Prostate gland (tissue), 2 donors: Measurements from ENCODE around the gene HNRNPLL. TPM values are rescaled to one million over a fixed set of nuclear protein-coding genes. Genes with fewer than 3 reads are reported as not detected.

Experiments
- DNase-seq: peaks from one replicate; pipeline ENCODE4 v3.0.0-alpha.2; 2019; ENCODE audit warnings: low spot score
- H3K27ac ChIP-seq, 2 donors: fragments of 200-600 bp; sonication (generic); 2 replicates each; pipeline ENCODE4 v1.5.1; 2017 to 2019
- H3K27me3 ChIP-seq: fragments of 200-600 bp; sonication (generic); replicated peaks from 2 replicates; pipeline ENCODE4 v1.5.1; 2019; ENCODE audit not compliant: insufficient read depth
- H3K36me3 ChIP-seq, 2 donors: fragments of 200-600 bp; sonication (generic); 1 replicate in 1 of 2; 2 replicates in 1 of 2; pipeline versions ENCODE4 v1.5.1 to v1.8.1; 2017 to 2019
- H3K4me1 ChIP-seq: fragments of 200-600 bp; sonication (generic); replicated peaks from 2 replicates; pipeline ENCODE4 v1.5.1; 2019
- H3K4me3 ChIP-seq, 2 donors: fragments of 200-600 bp; sonication (generic); 2 replicates each; pipeline ENCODE4 v1.5.1; 2017 to 2019
- H3K9me3 ChIP-seq: fragments of 200-600 bp; sonication (generic); 2 replicates; pipeline ENCODE4 v1.5.1; 2017
- CTCF ChIP-seq, 4 experiments: fragments of 200-600 bp in 2 of 4; fragments of 450-650 bp in 2 of 4; sonication (generic) in 2 of 4; IDR thresholded peaks; 1 replicate in 3 of 4; 2 replicates in 1 of 4; pipeline ENCODE4 v1.5.1; 2016 to 2019; ENCODE audit warnings: antibody characterized with exemption in 4 of 4, mild to moderate bottlenecking in 2 of 4, moderate library complexity in 2 of 4
- POLR2A ChIP-seq: fragments of 450-650 bp; IDR thresholded peaks from one replicate; pipeline ENCODE4 v1.6.1; 2016; ENCODE audit warnings: antibody characterized with exemption, mild to moderate bottlenecking
- POLR2AphosphoS5 ChIP-seq: sonication (generic); formaldehyde crosslinking; IDR thresholded peaks from one replicate; pipeline ENCODE4 v1.6.1; 2017; ENCODE audit warnings: antibody characterized with exemption
- WGBS: methylation state at CpG from one replicate; pipeline ENCODE4 v1.1.5; 2018; 5-methylcytosine and 5-hydroxymethylcytosine counted together
- intact Hi-C: fragments of 100-400 bp; cut with DNase I; formaldehyde crosslinking; loops from one replicate; pipeline ENCODE4 v1.14.2; 2022
- total RNA-seq, 2 donors: library from RNA; depleted of rRNA; stranded (reverse); fragments of >200 nt; gene quantifications; one replicate each; pipeline ENCODE4 v1.1.0, GENCODE V29; 2016

The HNRNPLL gene
- total RNA-seq, 2 donors from 2014 or later = 36.1 to 63.6 TPM

DNA sequence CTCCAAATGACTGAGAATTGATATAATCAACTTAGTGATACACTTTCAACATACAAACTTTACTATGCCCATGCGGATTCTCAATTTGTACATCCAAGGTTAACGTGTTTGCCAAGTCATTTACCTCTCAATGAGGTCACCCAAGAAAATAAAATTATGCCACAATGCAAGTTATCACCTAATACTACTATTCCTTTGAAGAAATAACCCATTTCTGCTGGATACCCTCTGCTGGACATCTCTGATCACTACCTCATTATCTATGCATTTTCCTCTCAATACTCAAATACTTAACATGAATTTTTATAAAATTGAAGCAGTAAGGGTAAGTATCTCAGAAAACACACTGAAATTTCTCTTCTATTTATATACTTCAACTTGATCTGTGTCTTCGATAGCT lies 12.7 kb downstream of the HNRNPLL start:
- no peak overlapping the region for H3K4me3 ChIP-seq
- TF ChIP-seq POLR2A (no peak), CTCF (IDR thresholded peaks at IDR 0.05) (no peak), POLR2AphosphoS5 (no peak)
- 88% methylated on average over 3 of the region's 3 CpGs for WGBS
- no peak for DNase-seq
- H3K27me3 ChIP-seq = no peaks in the 10 kb centered on the region
- no peaks in the 10 kb centered on the region for H3K9me3 ChIP-seq
- no peaks in the 10 kb centered on the region for H3K4me1 ChIP-seq
- intact Hi-C loops = loop anchor here (2.0 kb wide), 1 partner anchor 119 kb away; no protein-coding TSS in a partner anchor
- H3K36me3 ChIP-seq = no peaks in the 10 kb centered on the region
- H3K27ac ChIP-seq = no peak overlapping the region

DNA sequence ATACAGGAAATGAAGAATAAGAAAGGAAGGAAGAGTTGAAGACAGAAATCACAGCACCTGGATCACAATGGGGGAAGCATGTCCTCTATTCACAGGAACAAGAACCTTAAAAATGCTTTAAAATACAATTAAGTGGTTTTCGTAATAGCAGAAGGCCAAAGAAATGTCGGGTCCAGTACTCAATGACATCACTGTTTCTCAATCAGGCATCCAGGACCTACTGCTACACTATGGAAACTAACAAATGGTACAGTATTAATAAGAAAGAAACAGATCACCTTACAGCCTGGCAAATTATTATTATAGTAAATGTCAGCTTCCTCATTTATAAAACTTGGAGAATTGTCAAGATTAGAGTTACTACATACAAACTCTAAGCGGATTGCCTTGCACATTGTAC lies 15.8 kb downstream of the HNRNPLL start:
- TF ChIP-seq CTCF (IDR thresholded peaks at IDR 0.05) (no peak), POLR2AphosphoS5 (no peak), POLR2A (no peak)
- Histone ChIP-seq H3K4me1 (no peaks in the 10 kb centered on the region), H3K27ac (peak overlapping the region in 1 of 2 donors; percentile 12), H3K9me3 (no peaks in the 10 kb centered on the region), H3K36me3 (no peaks in the 10 kb centered on the region), H3K27me3 (no peaks in the 10 kb centered on the region), H3K4me3 (no peak overlapping the region)
- WGBS = 62% methylated on average over 3 of the region's 3 CpGs
- intact Hi-C loops = loop anchor here (10.0 kb wide), 1 partner anchor 272 kb away; no protein-coding TSS in a partner anchor
- DNase-seq = no peak

DNA sequence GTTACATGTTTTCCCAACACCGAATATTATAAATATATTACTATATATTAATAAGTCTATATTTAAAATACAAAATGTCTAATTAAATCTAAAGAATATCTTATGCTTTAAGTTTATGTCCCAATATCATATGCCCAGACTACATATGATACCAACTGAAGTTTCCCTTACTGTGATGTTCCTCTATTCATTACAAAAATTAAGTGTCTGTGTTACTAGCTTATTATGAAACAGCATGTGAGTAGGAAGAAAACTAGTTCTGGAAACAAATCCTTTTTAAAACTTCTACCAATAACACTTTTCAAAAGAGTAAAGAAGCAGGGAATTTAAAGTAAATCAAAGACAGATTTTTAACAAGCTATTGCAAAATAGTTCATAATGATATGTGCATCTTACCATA lies 17.8 kb downstream of the HNRNPLL start:
- no peak overlapping the region for H3K27ac ChIP-seq
- intact Hi-C loops = loop anchor here (5.0 to 10.0 kb wide), 3 partner anchors 48 to 270 kb away; no protein-coding TSS in a partner anchor
- H3K4me3 ChIP-seq = no peak overlapping the region
- DNase-seq = no peak
- no peaks in the 10 kb centered on the region for H3K36me3 ChIP-seq
- 96% methylated on average over 1 of the region's 1 CpG for WGBS
- H3K27me3 ChIP-seq = no peaks in the 10 kb centered on the region
- TF ChIP-seq CTCF (IDR thresholded peaks at IDR 0.05) = no peak
- no peak for TF ChIP-seq POLR2A
- TF ChIP-seq POLR2AphosphoS5 = no peak
- no peaks in the 10 kb centered on the region for H3K4me1 ChIP-seq
- no peaks in the 10 kb centered on the region for H3K9me3 ChIP-seq

- Histone ChIP-seq H3K27ac (no peak overlapping the region), H3K27me3 (no peaks in the 10 kb centered on the region), H3K36me3 (no peaks in the 10 kb centered on the region), H3K4me3 (no peak overlapping the region), H3K9me3 (no peaks in the 10 kb centered on the region), H3K4me1 (no peaks in the 10 kb centered on the region)
- TF ChIP-seq CTCF (IDR thresholded peaks at IDR 0.05) = no peak
- TF ChIP-seq POLR2A = no peak
- no peak for TF ChIP-seq POLR2AphosphoS5
- 95% methylated on average over 5 of the region's 5 CpGs for WGBS
- intact Hi-C loops = loop anchor here (5.0 to 10.0 kb wide), 3 partner anchors 47 to 269 kb away; no protein-coding TSS in a partner anchor
- DNase-seq = no peak
These were observed 18.7 kb downstream of the HNRNPLL start for GRCh38 chr2:38583994-38584393.

DNA sequence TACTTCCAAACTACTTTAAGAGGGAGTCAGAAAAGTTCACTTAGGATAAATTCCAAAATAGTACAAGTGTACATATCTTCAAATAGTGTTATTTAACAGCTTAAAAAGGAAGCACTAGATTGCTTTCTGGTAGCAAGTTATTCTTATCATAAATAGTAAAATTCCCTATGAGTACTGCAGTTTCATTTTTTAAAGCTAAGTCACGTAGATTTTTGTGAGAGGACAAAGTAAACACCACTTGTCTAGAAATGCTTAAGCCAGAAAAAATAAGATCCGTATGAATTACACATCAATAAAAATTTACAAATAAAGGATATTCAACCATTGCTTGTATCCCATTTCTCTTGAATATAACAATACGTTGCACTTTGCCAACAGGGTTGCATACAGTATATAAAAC lies 19.2 kb downstream of the HNRNPLL start:
- no peak for DNase-seq
- Histone ChIP-seq H3K27ac (no peak overlapping the region), H3K4me3 (no peak overlapping the region), H3K9me3 (no peaks in the 10 kb centered on the region), H3K4me1 (no peaks in the 10 kb centered on the region), H3K27me3 (no peaks in the 10 kb centered on the region), H3K36me3 (no peaks in the 10 kb centered on the region)
- WGBS = 28% methylated on average over 3 of the region's 3 CpGs
- no peak for TF ChIP-seq POLR2AphosphoS5
- TF ChIP-seq POLR2A = no peak
- TF ChIP-seq CTCF (IDR thresholded peaks at IDR 0.05) = no peak
- intact Hi-C loops = loop anchor here (5.0 to 10.0 kb wide), 3 partner anchors 46 to 269 kb away; no protein-coding TSS in a partner anchor
